HG03135 (cell line): ENCODE results near the gene RALGPS1.
"Not testable (repeated sequence)": the region's sequence is repeated elsewhere in the genome, so short reads cannot be mapped to it uniquely, and the experiment has no call there.

ENCODE experiments used
- ATAC-seq: cut with Tn5 transposase; IDR thresholded peaks from one replicate; pipeline ENCODE4 v1.9.1; 2021; ENCODE audit warnings: mild to moderate bottlenecking, moderate library complexity; ENCODE audit not compliant: unreplicated experiment

Gene RALGPS1

GRCh38 chr9:127132921-127133647 is 218.5 kb downstream of the RALGPS1 start:
- no peak for ATAC-seq

DNA sequence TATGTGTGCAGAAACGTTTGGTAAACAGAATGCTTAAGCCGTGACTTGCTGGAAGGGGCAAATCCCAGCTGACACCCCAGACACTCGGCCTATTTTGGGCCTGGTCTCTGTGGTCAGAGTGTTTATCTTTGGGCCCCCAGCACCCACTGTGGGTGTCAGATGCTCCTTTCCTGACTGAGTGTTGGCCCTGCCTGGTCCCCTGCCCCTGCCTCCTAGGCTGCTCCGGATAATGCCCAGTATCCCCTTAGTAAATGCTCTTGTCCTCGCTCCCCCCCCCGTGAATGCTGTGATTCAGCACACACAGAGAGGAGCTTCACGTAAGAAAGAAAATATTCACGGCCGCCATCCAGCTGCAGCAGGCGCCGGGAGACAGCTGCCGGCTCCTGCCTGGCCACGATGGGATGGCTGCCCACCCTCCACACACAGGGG is 219.2 kb downstream of the RALGPS1 start:
- ATAC-seq = no peak

GRCh38 chr9:127135056-127135745 is 220.6 kb downstream of the RALGPS1 start:
- no peak for ATAC-seq

DNA sequence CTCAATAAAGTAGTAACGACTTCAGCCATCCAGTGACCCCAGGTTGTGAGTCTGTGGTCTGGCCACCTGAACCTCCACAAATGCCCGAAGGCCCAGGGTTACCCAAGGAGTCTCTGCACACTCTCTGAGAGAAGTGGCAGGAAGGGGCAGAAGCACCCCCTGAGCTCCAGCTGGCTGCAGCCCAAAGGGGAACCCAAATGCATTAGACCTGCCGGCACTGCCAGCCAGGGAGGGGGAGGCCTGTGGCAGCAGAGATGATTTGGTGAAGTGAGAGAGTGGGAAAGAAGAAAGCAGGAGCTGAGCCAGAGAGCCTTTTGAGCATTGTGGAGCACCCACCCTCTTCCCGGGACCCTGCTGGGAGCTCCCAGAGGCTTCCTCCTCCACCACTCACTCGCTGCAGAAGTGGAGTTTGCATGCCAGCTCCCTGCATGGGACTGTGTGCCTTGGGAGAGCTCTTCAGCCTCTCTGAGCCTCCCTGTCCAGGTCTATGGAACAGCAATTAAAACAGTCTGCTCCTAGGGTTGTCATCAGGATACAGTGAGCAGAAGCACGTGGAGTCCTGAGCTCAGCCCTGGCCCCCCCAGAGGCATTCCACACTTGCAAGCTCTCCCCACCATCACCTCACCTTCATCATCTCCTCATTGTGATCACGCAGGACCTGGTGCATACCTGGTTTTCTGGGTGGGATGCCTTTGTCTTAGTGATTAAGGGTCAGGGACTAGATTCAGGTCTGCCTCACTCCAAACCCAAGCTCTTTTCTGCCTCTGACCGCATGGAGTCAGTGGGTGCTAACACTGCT is 221.7 kb downstream of the RALGPS1 start:
- ATAC-seq = no peak

- no peak for ATAC-seq
These were observed 222.5 kb downstream of the RALGPS1 start for GRCh38 chr9:127136880-127137639.

- no peak for ATAC-seq
These were observed 223.2 kb downstream of the RALGPS1 start for GRCh38 chr9:127137640-127138360.

DNA sequence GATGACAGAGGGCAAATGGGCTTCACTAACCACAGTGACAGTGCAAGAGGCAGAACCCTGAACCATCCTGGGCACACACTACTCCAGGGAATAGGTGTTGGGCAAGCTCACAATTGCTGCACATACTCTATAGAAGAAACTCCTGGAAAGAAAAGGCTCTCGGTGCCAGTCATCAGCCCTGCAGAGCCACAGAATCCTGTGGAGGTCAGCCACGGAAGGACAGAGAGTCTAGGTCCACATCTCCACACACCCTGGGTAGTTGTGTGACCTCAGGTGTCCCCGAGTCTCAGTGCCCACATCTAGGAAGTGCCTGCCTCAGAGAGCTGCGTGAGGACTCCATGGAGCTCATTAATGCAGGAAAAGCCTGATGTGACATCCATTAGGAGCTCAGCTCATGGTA is 223.9 kb downstream of the RALGPS1 start:
- ATAC-seq = no peak

DNA sequence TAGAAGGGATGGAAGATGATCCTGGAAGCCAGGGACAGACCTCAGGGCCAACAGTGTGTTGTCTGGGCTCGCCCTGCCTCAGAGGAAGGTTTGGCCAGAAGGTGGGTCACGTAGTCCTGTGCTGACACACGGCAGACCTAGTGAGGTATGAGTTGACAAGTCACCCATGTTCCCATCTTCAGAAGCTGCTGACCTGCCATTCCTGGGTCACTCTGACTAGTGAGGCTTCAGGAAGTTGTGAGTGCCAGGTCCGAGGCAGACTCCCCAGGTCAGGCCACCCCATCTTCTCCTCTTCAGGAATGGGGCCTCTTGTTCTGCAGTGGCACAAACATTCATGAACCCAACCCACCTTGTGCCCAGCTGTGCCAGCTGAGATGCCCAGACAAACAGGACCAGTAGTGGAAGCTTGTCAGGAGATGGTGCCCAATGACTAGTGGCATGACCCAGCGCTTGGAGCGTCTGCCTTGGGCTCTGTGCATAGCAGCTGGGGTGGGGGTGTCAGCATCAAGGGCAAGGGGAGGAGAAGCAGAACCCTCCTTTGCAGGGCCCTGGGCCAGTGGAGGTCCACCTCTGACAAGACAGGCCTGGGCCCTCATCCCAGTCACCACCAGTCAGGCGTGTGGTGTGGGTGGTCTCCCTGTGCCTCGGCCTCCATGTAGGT is 224.6 kb downstream of the RALGPS1 start:
- no peak for ATAC-seq

- no peak for ATAC-seq
These were observed 225.2 kb downstream of the RALGPS1 start for GRCh38 chr9:127139775-127140174.

DNA sequence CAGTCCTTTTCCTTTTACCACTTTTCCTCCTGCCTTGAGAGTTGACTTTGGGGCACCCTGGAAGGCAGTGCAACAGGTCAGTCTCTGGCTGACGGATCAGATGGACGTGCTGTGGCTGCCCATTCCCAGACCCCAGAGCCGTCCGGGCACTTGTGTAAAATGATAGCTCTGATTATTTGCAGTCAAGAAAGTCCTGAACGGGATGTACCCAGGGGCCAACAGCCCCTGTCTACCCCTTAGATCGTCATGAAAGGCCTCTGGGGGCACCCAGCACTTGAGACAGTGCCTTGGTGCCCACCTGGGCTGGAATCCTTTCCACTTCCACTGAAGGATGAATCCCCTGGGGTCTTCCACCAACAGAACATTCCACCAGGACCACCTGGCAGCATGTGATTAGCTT is 225.6 kb downstream of the RALGPS1 start:
- ATAC-seq = no peak

GRCh38 chr9:127140842-127141675 is 226.5 kb downstream of the RALGPS1 start:
- no peak for ATAC-seq

- no peak for ATAC-seq
These were observed 227.7 kb downstream of the RALGPS1 start for GRCh38 chr9:127142291-127142690.

- ATAC-seq = no peak
These were observed 228.4 kb downstream of the RALGPS1 start for GRCh38 chr9:127142931-127143464.

DNA sequence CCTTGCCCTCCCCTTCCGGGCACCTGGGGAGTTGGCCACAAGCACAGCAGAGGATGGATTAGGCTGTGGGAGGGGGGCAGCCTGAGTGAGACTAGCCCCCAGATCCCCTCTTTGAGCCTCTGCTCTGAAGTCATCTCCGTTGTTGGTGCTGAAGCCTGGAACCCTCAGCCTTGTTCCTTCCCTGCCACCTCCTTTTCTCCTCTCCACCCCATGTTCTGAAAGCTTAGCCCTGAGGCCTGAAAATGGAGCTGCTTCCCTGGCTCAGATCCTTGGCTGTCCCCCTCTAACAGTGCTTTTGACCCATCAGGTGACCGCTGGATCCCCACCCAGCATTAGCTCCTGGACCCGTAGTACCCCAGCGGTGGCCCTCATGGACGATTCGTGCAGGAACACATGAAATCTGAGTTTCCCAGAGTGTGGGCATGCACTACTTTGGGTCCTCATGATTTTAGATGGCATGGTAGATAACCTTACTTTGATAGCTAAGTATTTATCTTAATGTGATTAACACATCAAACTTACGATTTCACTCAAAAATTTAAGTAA is 229.4 kb downstream of the RALGPS1 start:
- ATAC-seq = no peak

DNA sequence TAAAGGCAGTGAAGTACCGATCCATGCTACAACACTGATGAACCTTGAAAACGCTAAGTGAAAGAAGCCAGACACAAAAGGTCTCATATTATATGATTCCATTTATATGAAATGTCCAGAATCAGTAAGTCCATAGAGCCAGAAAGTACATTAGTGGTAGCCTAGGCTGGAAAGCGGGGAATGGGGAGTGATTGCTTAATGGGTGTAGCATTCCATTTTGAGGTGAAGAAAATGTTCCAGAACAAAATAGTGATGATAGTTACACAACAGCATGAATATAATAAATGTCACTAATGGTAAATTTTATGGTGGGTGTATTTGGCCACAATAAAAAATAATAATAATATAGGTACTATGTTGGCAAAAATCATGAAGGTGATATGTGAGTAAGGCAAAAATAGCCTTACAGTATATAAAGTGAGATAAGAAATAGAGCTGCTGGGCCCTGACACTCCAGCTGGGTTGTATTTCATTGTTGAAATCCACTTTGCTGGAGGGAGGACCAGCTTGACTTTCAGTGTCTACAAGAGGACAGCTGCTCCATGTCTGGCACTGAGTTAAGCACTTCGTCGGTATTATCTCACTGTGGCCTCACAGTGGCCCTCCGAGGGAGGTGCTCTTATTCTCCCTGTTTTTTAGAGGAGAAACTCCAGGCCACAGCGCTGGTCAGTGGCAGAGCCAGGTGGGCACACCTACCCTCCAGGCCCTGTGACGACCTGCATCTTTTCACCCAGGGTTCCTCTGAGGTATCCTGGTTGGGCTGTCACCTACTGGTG is 230.3 kb downstream of the RALGPS1 start:
- ATAC-seq = no peak

DNA sequence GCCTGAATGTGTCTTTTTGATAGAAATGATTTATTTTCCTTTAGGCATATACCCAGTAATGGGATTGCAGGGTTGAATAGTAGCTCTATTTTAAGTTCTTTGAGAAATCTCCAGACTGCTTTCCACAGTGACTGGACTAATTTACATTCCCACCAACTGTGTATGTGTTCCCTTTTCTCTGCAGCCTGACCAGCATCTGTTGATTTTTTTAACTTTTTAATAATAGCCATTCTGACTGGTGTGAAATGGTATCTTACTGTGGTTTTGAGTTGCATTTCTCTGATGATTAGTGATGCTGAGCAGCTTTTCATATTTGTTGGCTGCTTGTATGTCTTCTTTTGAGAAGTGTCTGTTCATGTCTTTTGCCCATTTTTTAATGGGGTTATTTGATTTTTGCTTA is 232.3 kb downstream of the RALGPS1 start:
- not testable (repeated sequence) for ATAC-seq

DNA sequence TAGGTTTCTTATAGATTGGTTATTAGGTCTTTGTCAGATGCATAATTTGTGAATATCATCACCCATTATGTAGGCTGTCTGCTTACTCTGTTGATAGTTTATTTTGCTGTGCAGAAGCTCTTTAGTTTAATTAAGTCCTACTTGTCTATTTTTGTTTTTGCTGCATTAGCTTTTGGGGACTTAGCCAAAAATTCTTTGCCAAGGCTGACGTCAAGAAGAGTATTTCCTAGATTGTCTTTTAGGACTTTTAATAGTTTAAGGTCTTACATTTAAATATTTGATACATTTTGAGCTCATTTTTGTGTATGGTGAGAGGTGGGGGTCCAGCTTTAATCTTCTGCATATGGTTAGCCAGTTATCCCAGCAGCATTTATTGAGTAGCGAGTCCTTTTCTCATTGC is 232.7 kb downstream of the RALGPS1 start:
- ATAC-seq = no peak

- ATAC-seq = no peak
These were observed 233.4 kb downstream of the RALGPS1 start for GRCh38 chr9:127148014-127148413.
